Measurements from ENCODE around the gene ARCN1. TPM values are rescaled to one million over a fixed set of nuclear protein-coding genes. Genes with fewer than 3 reads are reported as not detected.

ARCN1 gene
- total and polyA plus RNA-seq, 9 of the 15 experiments (the other 6 are each of a cell fraction or from before 2014, with no cell fraction given) = 30.0 to 224 (median 76.4) TPM

DNA sequence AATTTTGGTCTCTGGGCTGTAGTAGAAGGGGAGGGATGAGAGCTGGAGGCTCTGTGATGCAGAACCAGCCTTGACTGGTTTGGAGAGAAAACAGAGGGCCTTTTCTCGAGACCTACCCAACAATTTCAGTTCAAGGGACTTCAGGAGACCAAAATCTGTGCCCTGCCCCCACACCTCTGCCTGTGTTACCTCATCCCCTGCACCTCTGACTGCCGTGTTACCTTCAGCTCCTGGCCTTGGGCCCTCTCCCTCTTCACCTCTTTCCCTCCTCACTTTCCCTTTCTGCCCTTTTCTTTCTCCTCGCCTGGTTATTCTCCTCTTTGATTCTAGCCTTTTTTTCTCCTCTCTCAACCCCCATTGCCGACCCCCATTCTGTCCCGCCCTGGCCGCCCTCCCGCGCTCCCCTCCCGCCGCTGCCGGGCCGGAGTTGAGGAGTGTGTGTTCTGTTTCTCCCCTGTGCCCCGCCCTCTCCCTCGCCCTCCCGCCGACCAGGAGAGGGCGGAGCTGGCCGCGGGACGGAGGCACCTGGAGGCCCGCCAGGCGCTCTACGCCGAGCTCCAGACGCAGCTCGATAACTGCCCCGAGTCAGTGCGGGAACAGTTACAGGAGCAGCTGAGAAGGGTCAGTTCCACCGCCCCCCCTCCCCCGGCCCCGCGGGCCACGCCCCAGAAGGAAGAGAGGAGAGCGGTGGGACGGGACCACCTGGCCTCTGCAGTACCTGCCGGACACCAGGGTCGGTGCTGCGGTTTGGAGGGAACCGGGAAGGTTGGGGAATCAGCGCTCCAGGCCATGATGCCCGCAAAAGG is 62.4 kb downstream of the ARCN1 start (continued):
- TF ChIP-seq PCBP1 (IDR thresholded peaks at IDR 0.05; ENCODE audit: low read depth, low read length, poor library complexity, severe bottlenecking) (peak; percentile 53), TEAD1 (CRISPR knock-in tag; IDR thresholded peaks at IDR 0.05) (no peak), MTA1 (IDR thresholded peaks at IDR 0.05; ENCODE audit: borderline replicate concordance) (peak; percentile 56), LARP7 (IDR thresholded peaks at IDR 0.05) (0 out of 2 replicates have a peak, but pooled peaks have one; percentile 67), CREM (IDR thresholded peaks at IDR 0.05; ENCODE audit: low read depth) (peak; percentile 41; the same call in 1 of the 2 replicates), ZNF143 (CRISPR knock-in tag; IDR thresholded peaks at IDR 0.05) (no peak), BCOR (IDR thresholded peaks at IDR 0.05) (peak; percentile 57; the same call in 1 of the 2 replicates), HMGN3 (IDR thresholded peaks at IDR 0.05; ENCODE audit: borderline replicate concordance, extremely low read depth, insufficient read length, low read depth, low read length) (peak; percentile 92), TOE1 (IDR thresholded peaks at IDR 0.05; ENCODE audit: borderline replicate concordance) (peak; percentile 48; the same call in 1 of the 2 replicates), TOE1 (CRISPR knock-in tag; IDR thresholded peaks at IDR 0.05; ENCODE audit: borderline replicate concordance, low read depth) (no peak), ZNF41 (CRISPR knock-in tag; conservative IDR thresholded peaks at IDR 0.05) (no peak), KAT7 (CRISPR knock-in tag; IDR thresholded peaks at IDR 0.05; ENCODE audit: borderline replicate concordance) (0 out of 2 replicates have a peak, but pooled peaks have one; percentile 60)
- TF ChIP-seq, protein P1, sequence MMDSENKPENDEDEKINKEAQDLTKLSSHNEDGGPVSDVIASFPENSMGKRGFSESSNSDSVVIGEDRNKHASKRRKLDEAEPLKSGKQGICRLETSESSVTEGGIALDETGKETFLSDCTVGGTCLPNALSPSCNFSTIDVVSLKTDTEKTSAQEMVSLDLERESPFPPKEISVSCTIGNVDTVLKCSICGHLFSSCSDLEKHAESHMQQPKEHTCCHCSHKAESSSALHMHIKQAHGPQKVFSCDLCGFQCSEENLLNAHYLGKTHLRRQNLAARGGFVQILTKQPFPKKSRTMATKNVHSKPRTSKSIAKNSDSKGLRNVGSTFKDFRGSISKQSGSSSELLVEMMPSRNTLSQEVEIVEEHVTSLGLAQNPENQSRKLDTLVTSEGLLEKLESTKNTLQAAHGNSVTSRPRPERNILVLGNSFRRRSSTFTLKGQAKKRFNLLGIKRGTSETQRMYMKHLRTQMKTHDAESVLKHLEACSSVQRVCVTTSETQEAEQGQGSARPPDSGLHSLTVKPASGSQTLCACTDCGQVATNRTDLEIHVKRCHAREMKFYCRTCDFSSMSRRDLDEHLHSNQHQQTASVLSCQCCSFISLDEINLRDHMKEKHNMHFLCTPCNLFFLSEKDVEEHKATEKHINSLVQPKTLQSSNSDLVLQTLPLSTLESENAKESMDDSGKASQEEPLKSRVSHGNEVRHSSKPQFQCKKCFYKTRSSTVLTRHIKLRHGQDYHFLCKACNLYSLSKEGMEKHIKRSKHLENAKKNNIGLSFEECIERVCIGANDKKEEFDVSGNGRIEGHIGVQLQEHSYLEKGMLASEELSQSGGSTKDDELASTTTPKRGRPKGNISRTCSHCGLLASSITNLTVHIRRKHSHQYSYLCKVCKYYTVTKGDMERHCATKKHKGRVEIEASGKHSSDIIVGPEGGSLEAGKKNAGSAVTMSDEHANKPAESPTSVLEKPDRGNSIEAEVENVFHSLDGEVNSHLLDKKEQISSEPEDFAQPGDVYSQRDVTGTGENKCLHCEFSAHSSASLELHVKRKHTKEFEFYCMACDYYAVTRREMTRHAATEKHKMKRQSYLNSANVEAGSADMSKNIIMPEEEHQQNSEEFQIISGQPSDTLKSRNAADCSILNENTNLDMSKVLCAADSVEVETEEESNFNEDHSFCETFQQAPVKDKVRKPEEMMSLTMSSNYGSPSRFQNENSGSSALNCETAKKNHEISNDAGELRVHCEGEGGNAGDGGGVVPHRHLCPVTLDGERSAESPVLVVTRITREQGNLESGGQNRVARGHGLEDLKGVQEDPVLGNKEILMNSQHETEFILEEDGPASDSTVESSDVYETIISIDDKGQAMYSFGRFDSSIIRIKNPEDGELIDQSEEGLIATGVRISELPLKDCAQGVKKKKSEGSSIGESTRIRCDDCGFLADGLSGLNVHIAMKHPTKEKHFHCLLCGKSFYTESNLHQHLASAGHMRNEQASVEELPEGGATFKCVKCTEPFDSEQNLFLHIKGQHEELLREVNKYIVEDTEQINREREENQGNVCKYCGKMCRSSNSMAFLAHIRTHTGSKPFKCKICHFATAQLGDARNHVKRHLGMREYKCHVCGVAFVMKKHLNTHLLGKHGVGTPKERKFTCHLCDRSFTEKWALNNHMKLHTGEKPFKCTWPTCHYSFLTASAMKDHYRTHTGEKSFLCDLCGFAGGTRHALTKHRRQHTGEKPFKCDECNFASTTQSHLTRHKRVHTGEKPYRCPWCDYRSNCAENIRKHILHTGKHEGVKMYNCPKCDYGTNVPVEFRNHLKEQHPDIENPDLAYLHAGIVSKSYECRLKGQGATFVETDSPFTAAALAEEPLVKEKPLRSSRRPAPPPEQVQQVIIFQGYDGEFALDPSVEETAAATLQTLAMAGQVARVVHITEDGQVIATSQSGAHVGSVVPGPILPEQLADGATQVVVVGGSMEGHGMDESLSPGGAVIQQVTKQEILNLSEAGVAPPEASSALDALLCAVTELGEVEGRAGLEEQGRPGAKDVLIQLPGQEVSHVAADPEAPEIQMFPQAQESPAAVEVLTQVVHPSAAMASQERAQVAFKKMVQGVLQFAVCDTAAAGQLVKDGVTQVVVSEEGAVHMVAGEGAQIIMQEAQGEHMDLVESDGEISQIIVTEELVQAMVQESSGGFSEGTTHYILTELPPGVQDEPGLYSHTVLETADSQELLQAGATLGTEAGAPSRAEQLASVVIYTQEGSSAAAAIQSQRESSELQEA (IDR thresholded peaks at IDR 0.05; ENCODE audit: low read depth) = peak; percentile 50; the same call in 1 of the 2 replicates
- TF ChIP-seq, protein P2, sequence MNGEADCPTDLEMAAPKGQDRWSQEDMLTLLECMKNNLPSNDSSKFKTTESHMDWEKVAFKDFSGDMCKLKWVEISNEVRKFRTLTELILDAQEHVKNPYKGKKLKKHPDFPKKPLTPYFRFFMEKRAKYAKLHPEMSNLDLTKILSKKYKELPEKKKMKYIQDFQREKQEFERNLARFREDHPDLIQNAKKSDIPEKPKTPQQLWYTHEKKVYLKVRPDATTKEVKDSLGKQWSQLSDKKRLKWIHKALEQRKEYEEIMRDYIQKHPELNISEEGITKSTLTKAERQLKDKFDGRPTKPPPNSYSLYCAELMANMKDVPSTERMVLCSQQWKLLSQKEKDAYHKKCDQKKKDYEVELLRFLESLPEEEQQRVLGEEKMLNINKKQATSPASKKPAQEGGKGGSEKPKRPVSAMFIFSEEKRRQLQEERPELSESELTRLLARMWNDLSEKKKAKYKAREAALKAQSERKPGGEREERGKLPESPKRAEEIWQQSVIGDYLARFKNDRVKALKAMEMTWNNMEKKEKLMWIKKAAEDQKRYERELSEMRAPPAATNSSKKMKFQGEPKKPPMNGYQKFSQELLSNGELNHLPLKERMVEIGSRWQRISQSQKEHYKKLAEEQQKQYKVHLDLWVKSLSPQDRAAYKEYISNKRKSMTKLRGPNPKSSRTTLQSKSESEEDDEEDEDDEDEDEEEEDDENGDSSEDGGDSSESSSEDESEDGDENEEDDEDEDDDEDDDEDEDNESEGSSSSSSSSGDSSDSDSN (IDR thresholded peaks at IDR 0.05; ENCODE audit: borderline replicate concordance in 1 of 2, low read depth in 2 of 2, low read length in 2 of 2) = peak in 1 of 2 experiments; percentile 67; a peak in 1 of 4 replicates
- TF ChIP-seq, protein P3, sequence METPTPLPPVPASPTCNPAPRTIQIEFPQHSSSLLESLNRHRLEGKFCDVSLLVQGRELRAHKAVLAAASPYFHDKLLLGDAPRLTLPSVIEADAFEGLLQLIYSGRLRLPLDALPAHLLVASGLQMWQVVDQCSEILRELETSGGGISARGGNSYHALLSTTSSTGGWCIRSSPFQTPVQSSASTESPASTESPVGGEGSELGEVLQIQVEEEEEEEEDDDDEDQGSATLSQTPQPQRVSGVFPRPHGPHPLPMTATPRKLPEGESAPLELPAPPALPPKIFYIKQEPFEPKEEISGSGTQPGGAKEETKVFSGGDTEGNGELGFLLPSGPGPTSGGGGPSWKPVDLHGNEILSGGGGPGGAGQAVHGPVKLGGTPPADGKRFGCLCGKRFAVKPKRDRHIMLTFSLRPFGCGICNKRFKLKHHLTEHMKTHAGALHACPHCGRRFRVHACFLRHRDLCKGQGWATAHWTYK (CRISPR knock-in tag; IDR thresholded peaks at IDR 0.05) = no peak

Measured in K562 (cell line).